HG03354 (cell line): Measurements from ENCODE around the gene TNNI2.

Experiments used
- ATAC-seq: cut with Tn5 transposase; IDR thresholded peaks from one replicate; pipeline ENCODE4 v1.9.1; 2021; ENCODE audit warnings: mild to moderate bottlenecking; ENCODE audit not compliant: unreplicated experiment, poor library complexity, severe bottlenecking

TNNI2 gene

GRCh38 chr11:1832211-1832919 lies 6.4 kb upstream of the TNNI2 start:
- no peak for ATAC-seq

- ATAC-seq, result no peak
These were observed 5.9 kb upstream of the TNNI2 start for GRCh38 chr11:1832920-1833295.

- no peak for ATAC-seq
These were observed 4.6 kb upstream of the TNNI2 start for GRCh38 chr11:1834062-1834610.

GRCh38 chr11:1834779-1835670 lies 3.8 kb upstream of the TNNI2 start, which contains the start of gene SYT8:
Gene SYT8 (plus strand): TSS chr11:1834990. CDS start chr11:1835106, 116 bp downstream.
- no peak for ATAC-seq

- no peak for ATAC-seq
These were observed 3.1 kb upstream of the TNNI2 start for GRCh38 chr11:1835671-1836010.

GRCh38 chr11:1836011-1836945 lies 2.5 kb upstream of the TNNI2 start:
- no peak for ATAC-seq

- peak; percentile 72 for ATAC-seq
These were observed 1.4 kb upstream of the TNNI2 start for GRCh38 chr11:1837171-1838076.

- peak; percentile 18 for ATAC-seq
These were observed 730 bp upstream of the TNNI2 start for GRCh38 chr11:1838077-1838425.

GRCh38 chr11:1839204-1839923 lies 583 bp downstream of the TNNI2 start:
- peak; percentile 4 for ATAC-seq

GRCh38 chr11:1839924-1840779 lies 1.4 kb downstream of the TNNI2 start:
- peak; percentile 39 for ATAC-seq

GRCh38 chr11:1840780-1841480 lies 2.1 kb downstream of the TNNI2 start:
- no peak for ATAC-seq

GRCh38 chr11:1841511-1842148 lies 2.8 kb downstream of the TNNI2 start:
- no peak for ATAC-seq

- ATAC-seq, result no peak
These were observed 3.6 kb downstream of the TNNI2 start for GRCh38 chr11:1842149-1843097.

GRCh38 chr11:1843098-1843473 lies 4.3 kb downstream of the TNNI2 start:
- no peak for ATAC-seq

GRCh38 chr11:1843796-1844195 lies 5.0 kb downstream of the TNNI2 start:
- no peak for ATAC-seq
